Progenitor cell of endocrine pancreas (in vitro differentiated cells): ENCODE measurements around the gene PPHLN1. TPM values are rescaled to one million over a fixed set of nuclear protein-coding genes. Genes with fewer than 3 reads are reported as not detected.
A peak's percentile ranks its signal among the peaks of the same experiment; 100 is the strongest.

Experiments used
- DNase-seq: peaks from one replicate; pipeline ENCODE4 v3.0.0; 2021; ENCODE audit warnings: low spot score; ENCODE audit not compliant: unreplicated experiment
- H3K27ac Mint-ChIP-seq: 2 replicates; pipeline ENCODE4 v1.8.0; 2021; ENCODE audit warnings: mild to moderate bottlenecking, moderate library complexity, mixed read lengths
- H3K27me3 Mint-ChIP-seq: 2 replicates; pipeline ENCODE4 v1.8.0; 2021; ENCODE audit warnings: mixed read lengths
- H3K36me3 Mint-ChIP-seq: 2 replicates; pipeline ENCODE4 v1.8.0; 2022; ENCODE audit warnings: mixed read lengths; ENCODE audit not compliant: insufficient read depth
- H3K4me1 Mint-ChIP-seq: 2 replicates; pipeline ENCODE4 v1.8.0; 2021; ENCODE audit warnings: low read depth, mixed read lengths
- H3K4me3 Mint-ChIP-seq: 2 replicates; pipeline ENCODE4 v1.8.0; 2021; ENCODE audit warnings: low read depth, mild to moderate bottlenecking, moderate library complexity, mixed read lengths
- H3K9me3 Mint-ChIP-seq: 2 replicates; pipeline ENCODE4 v1.8.0; 2021; ENCODE audit warnings: low read depth, mixed read lengths
- total RNA-seq: library from RNA; stranded (reverse); gene quantifications from 2 replicates; pipeline ENCODE4 v1.2.1, GENCODE V29; 2021
- TF ChIP-seq, protein P1 (sequence below): fragments of 200-600 bp; sonication (generic); IDR thresholded peaks from one replicate; pipeline ENCODE4 v1.5.0; 2021; ENCODE audit warnings: antibody characterized with exemption, mild to moderate bottlenecking; ENCODE audit not compliant: unreplicated experiment

Gene PPHLN1
- total RNA-seq, 1 donor from 2014 or later: 62.2 TPM

DNA sequence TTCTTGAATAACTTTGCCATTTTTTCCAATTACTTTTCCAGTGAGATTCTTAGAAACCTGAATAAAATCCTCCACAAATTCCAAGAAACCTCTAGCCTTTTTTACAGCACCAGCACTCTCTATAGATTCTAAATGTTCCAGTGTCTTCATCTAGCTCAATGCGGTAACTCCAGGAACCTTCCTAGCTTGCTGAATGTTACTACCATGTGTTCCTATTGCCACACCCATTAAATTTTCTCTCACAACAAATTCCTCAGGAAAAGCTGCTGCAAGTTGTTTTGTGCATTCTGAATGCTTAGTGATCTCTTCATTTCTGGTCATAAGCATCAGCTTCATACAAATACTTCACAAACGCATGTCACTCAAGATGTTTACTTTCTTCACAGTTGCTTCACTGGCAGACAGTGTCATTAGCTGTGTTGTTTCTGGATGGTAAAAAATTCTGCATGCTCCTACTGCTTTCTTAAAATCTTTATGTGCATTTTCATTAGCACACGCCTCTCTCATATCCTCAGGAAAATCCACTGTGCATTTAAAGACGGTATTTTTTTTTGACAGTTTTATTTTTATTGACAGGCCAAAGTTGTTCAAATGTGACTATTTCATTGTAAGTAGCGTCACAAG is 106.7 kb downstream of the PPHLN1 start:
- Mint-ChIP-seq H3K9me3 (no peaks in the 10 kb centered on the region), H3K4me3 (no peak overlapping the region), H3K27me3 (no peaks in the 10 kb centered on the region), H3K36me3 (peaks cover 11% of the 10 kb centered on the region), H3K27ac (no peak overlapping the region), H3K4me1 (no peaks in the 10 kb centered on the region)
- TF ChIP-seq, protein P1, sequence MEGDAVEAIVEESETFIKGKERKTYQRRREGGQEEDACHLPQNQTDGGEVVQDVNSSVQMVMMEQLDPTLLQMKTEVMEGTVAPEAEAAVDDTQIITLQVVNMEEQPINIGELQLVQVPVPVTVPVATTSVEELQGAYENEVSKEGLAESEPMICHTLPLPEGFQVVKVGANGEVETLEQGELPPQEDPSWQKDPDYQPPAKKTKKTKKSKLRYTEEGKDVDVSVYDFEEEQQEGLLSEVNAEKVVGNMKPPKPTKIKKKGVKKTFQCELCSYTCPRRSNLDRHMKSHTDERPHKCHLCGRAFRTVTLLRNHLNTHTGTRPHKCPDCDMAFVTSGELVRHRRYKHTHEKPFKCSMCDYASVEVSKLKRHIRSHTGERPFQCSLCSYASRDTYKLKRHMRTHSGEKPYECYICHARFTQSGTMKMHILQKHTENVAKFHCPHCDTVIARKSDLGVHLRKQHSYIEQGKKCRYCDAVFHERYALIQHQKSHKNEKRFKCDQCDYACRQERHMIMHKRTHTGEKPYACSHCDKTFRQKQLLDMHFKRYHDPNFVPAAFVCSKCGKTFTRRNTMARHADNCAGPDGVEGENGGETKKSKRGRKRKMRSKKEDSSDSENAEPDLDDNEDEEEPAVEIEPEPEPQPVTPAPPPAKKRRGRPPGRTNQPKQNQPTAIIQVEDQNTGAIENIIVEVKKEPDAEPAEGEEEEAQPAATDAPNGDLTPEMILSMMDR: no peak
- no peak for DNase-seq

DNA sequence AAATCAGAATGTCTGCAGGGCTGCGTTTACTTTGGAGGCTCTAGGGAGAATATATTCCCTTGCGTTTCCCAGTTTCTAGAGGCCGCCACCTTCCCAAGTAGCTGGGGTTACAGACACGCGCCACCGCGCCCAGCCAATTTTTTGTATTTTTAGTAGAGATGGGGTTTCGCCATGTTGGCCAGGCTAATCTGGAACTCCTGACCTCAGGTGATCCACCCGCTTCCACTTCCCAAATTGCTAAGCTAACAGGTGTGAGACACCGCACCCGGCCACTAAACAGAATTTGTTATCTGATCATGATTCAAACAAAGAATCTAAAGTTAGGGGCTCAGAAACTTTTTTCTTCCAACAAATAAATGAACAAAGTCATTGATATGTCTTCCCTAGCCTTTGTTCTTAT is 114.6 kb downstream of the PPHLN1 start:
- Mint-ChIP-seq H3K36me3 (peaks cover 25% of the 10 kb centered on the region), H3K4me1 (peaks cover 40% of the 10 kb centered on the region), H3K27ac (no peak overlapping the region), H3K9me3 (peaks cover 19% of the 10 kb centered on the region), H3K27me3 (no peaks in the 10 kb centered on the region), H3K4me3 (no peak overlapping the region)
- TF ChIP-seq, protein P1: no peak
- no peak for DNase-seq

DNA sequence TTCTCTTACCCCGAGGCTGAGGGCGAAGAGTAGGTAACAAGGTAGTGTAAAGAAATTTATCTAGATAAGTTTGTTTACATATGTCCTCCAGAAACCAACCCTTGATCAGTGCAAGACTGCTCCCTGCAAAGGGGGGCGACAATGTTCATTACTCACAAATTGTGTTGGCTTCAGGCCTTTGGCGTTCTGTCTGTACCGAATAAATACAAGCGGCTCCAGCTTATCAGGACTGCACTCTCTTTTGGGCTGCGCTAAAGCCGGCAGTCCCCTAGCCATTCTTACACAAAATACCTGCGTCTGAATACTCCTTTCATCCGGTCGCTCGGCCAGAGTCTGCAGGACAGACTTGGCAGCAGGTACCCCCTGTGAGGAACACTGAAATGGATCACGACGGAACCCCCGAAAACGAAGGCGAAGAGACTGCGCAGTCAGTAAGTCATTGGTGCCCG is 116.4 kb downstream of the PPHLN1 start:
- H3K27me3 Mint-ChIP-seq: no peaks in the 10 kb centered on the region
- H3K9me3 Mint-ChIP-seq: peaks cover 23% of the 10 kb centered on the region
- peak overlapping the region; percentile 96 for H3K27ac Mint-ChIP-seq
- H3K36me3 Mint-ChIP-seq: peaks cover 38% of the 10 kb centered on the region
- TF ChIP-seq, protein P1: no peak
- DNase-seq: peak; percentile 10
- H3K4me3 Mint-ChIP-seq: peak overlapping the region; percentile 60
- H3K4me1 Mint-ChIP-seq: peaks cover 50% of the 10 kb centered on the region

DNA sequence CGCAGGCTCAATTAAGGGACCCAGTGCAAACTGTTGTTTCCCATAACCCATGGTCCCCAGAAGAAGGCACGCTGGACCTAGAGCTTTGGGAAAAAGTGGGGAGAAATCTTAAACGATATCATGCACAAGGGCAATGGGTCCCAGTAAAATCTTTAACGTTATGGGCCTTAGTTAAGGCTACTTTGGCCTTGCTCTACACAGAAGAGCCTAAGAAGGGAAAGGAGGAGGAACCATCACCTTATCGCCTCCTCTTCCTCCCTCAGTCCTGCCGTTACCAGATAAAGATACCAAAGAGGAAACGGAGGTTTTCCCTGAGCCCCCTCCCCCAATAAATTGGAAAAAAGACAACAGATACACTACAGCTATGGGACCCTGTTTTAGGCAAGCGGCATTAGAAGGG is 116.9 kb downstream of the PPHLN1 start:
- TF ChIP-seq, protein P1: no peak
- Mint-ChIP-seq H3K4me3 (peak overlapping the region; percentile 60), H3K4me1 (peaks cover 51% of the 10 kb centered on the region), H3K36me3 (peaks cover 39% of the 10 kb centered on the region), H3K9me3 (peaks cover 23% of the 10 kb centered on the region), H3K27ac (peak overlapping the region; percentile 96), H3K27me3 (no peaks in the 10 kb centered on the region)
- DNase-seq: no peak

DNA sequence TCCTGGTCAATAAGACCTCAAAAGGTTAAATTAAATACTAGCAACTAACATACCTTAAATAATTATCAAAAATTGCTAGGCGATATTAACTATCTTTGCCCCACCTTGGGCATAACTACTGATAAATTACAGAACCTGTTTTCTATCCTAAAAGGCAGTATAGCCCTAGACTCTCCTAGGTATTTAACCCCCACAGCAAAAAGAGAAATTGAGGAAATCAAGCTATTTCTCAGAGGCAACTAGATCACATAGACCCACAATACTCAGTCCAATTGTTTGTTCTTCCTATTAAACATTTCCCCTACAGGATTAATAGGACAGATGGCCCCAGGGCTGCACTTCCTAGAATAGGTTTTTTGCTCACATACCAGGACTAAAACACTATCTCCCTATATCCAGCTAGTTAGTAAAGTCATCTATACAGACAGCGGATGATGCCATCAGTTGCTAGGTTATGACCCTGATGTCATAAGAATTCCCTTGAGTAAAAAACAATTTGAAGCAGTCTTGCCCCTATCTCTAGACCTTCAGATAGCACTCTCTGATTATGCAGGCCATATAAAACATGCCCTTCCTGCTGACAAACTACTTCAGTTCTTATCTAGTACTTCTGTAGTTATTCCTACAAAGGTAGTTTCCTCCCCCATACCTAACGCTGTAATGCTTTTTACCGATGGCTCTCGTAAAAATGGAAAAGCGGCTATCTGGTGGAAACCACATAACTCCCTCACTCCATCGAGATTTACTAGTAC is 118.4 kb downstream of the PPHLN1 start:
- TF ChIP-seq, protein P1: no peak
- Mint-ChIP-seq H3K27me3 (no peaks in the 10 kb centered on the region), H3K36me3 (peaks cover 49% of the 10 kb centered on the region), H3K4me1 (peaks cover 48% of the 10 kb centered on the region), H3K9me3 (peaks cover 23% of the 10 kb centered on the region), H3K27ac (peak overlapping the region; percentile 57), H3K4me3 (no peak overlapping the region)
- no peak for DNase-seq
